Smooth muscle cell (in vitro differentiated cells): ENCODE results near the gene SEMA3E. TPM values are rescaled to one million over a fixed set of nuclear protein-coding genes. Genes with fewer than 3 reads are reported as not detected.

Experiments used
- DNase-seq: peaks from one replicate; lab custom pipeline; 2025; ENCODE audit not compliant: unreplicated experiment; lab: John Stamatoyannopoulos, UW
- H2AFZ ChIP-seq: fragments of 200-600 bp; sonication (generic); 2 replicates; pipeline ENCODE4 v1.6.0; 2016; ENCODE audit warnings: antibody characterized with exemption, low read depth, mild to moderate bottlenecking
- H3F3A ChIP-seq: fragments of 200-600 bp; sonication (generic); 2 replicates; pipeline ENCODE4 v1.6.0; 2017; ENCODE audit warnings: antibody characterized with exemption, low read depth
- H3K27ac ChIP-seq: fragments of 200-600 bp; sonication (generic); 2 replicates; pipeline ENCODE4 v1.5.1; 2016; ENCODE audit warnings: low read depth, mild to moderate bottlenecking
- H3K27me3 ChIP-seq: fragments of 200-600 bp; sonication (generic); 2 replicates; pipeline ENCODE4 v1.6.1; 2016; ENCODE audit warnings: low read depth, mild to moderate bottlenecking
- H3K36me3 ChIP-seq: fragments of 200-600 bp; sonication (generic); 2 replicates; pipeline ENCODE4 v1.5.1; 2016; ENCODE audit warnings: low read depth
- H3K4me1 ChIP-seq: fragments of 200-600 bp; sonication (generic); 2 replicates; pipeline ENCODE4 v1.5.1; 2016; ENCODE audit warnings: low read depth
- H3K4me2 ChIP-seq: fragments of 200-600 bp; sonication (generic); 2 replicates; pipeline ENCODE4 v1.6.0; 2016; ENCODE audit warnings: mild to moderate bottlenecking
- H3K4me3 ChIP-seq: fragments of 200-600 bp; sonication (generic); 2 replicates; pipeline ENCODE4 v1.5.1; 2016; ENCODE audit warnings: mild to moderate bottlenecking
- H3K79me2 ChIP-seq: fragments of 200-600 bp; sonication (generic); 2 replicates; pipeline ENCODE4 v1.6.0; 2016; ENCODE audit warnings: low read depth, mild to moderate bottlenecking
- H3K9ac ChIP-seq: fragments of 200-600 bp; sonication (generic); 2 replicates; pipeline ENCODE4 v1.6.0; 2016; ENCODE audit warnings: low read depth
- H3K9me3 ChIP-seq: fragments of 200-600 bp; sonication (generic); replicated peaks from 2 replicates; pipeline ENCODE4 v1.5.1; 2016; ENCODE audit warnings: low read depth
- H4K20me1 ChIP-seq: fragments of 200-600 bp; sonication (generic); 2 replicates; pipeline ENCODE4 v1.6.0; 2016; ENCODE audit warnings: low read depth
- CTCF ChIP-seq: fragments of 200-600 bp; sonication (generic); IDR thresholded peaks from 2 replicates; pipeline ENCODE4 v1.5.1; 2017; ENCODE audit warnings: borderline replicate concordance, mild to moderate bottlenecking, antibody characterized with exemption; ENCODE audit not compliant: insufficient read depth, poor library complexity, severe bottlenecking
- WGBS: methylation state at CpG from one replicate; pipeline ENCODE4 v1.1.7; 2016; ENCODE audit warnings: low lambda C conversion rate; 5-methylcytosine and 5-hydroxymethylcytosine counted together
- polyA plus RNA-seq: library from polyadenylated mRNA; unstranded; fragments of >200 nt; fragmentation: Nextera tagmentation; extraction: Ambion mirVana; gene quantifications from 2 replicates; pipeline ENCODE4 v1.2.1, GENCODE V29; 2016
- total RNA-seq: library from RNA; depleted of rRNA; stranded (reverse); fragments of >200 nt; gene quantifications from 2 replicates; pipeline ENCODE4 v1.2.3, GENCODE V29; 2014

Gene SEMA3E
- total and polyA plus RNA-seq, 2 experiments from 2014 or later: 0.45 to 0.66 TPM

- H2AFZ ChIP-seq: no peak overlapping the region
- no peaks in the 10 kb centered on the region for H3F3A ChIP-seq
- no peaks in the 10 kb centered on the region for H3K79me2 ChIP-seq
- no peaks in the 10 kb centered on the region for H3K36me3 ChIP-seq
- no peaks in the 10 kb centered on the region for H3K27me3 ChIP-seq
- TF ChIP-seq CTCF: no peak
- H4K20me1 ChIP-seq: no peaks in the 10 kb centered on the region
- no peak overlapping the region for H3K4me2 ChIP-seq
- no peaks in the 10 kb centered on the region for H3K4me1 ChIP-seq
- no peak overlapping the region for H3K27ac ChIP-seq
- no peaks in the 10 kb centered on the region for H3K9me3 ChIP-seq
- no peak overlapping the region for H3K9ac ChIP-seq
- whole genome bisulfite sequencing: 60% methylated on average over 3 of the region's 3 CpGs
- H3K4me3 ChIP-seq: no peak overlapping the region
- DNase-seq: no peak
Observed at GRCh38 chr7:83575436-83575835, 73.5 kb downstream of the SEMA3E start.

- no peak overlapping the region for H2AFZ ChIP-seq
- no peaks in the 10 kb centered on the region for H3K79me2 ChIP-seq
- H3K4me2 ChIP-seq: no peak overlapping the region
- no peaks in the 10 kb centered on the region for H3K27me3 ChIP-seq
- H4K20me1 ChIP-seq: no peaks in the 10 kb centered on the region
- no peaks in the 10 kb centered on the region for H3K9me3 ChIP-seq
- no peaks in the 10 kb centered on the region for H3F3A ChIP-seq
- no peak overlapping the region for H3K27ac ChIP-seq
- 84% methylated on average over 1 of the region's 1 CpG for WGBS
- no peak for TF ChIP-seq CTCF
- DNase-seq: no peak
- H3K4me3 ChIP-seq: no peak overlapping the region
- no peaks in the 10 kb centered on the region for H3K4me1 ChIP-seq
- H3K36me3 ChIP-seq: no peaks in the 10 kb centered on the region
- no peak overlapping the region for H3K9ac ChIP-seq
Observed at GRCh38 chr7:83574616-83575015, 74.3 kb downstream of the SEMA3E start.

- WGBS: 91% methylated on average over 2 of the region's 2 CpGs
Observed at GRCh38 chr7:83562960-83563359, 86.0 kb downstream of the SEMA3E start.

More at GRCh38 chr7:83562960-83563359, 86.0 kb downstream of the SEMA3E start:
- no peak overlapping the region for H3K4me2 ChIP-seq
- H3K27ac ChIP-seq: no peak overlapping the region
- no peaks in the 10 kb centered on the region for H3K4me1 ChIP-seq
- TF ChIP-seq CTCF: no peak
- H3K36me3 ChIP-seq: no peaks in the 10 kb centered on the region
- H3K9me3 ChIP-seq: no peaks in the 10 kb centered on the region
- no peaks in the 10 kb centered on the region for H4K20me1 ChIP-seq
- H3K9ac ChIP-seq: no peak overlapping the region
- H3F3A ChIP-seq: no peaks in the 10 kb centered on the region
- DNase-seq: no peak
- no peaks in the 10 kb centered on the region for H3K27me3 ChIP-seq
- no peak overlapping the region for H3K4me3 ChIP-seq
- no peaks in the 10 kb centered on the region for H3K79me2 ChIP-seq
- H2AFZ ChIP-seq: no peak overlapping the region
